HepG2 (cell line): ENCODE results near the gene GRK5. TPM values are rescaled to one million over a fixed set of nuclear protein-coding genes. Genes with fewer than 3 reads are reported as not detected.
A peak's percentile ranks its signal among the peaks of the same experiment; 100 is the strongest.

Experiments used
- ATF7 ChIP-seq, 2 experiments: fragments of 450-650 bp in 1 of 2; sonication (generic) in 1 of 2; formaldehyde crosslinking in 1 of 2; IDR thresholded peaks; 2 replicates each; pipeline versions ENCODE4 v1.4.0 to v1.6.1; 2016 to 2020; ENCODE audit warnings: antibody characterized with exemption in 1 of 2, mild to moderate bottlenecking in 1 of 2, missing genetic modification reagents in 1 of 2
- CBX2 ChIP-seq, 2 experiments: fragments of 200-600 bp in 1 of 2; sonication (generic); formaldehyde crosslinking in 1 of 2; IDR thresholded peaks; 2 replicates each; pipeline versions ENCODE4 v1.7.0 to v1.8.1; 2018 to 2022; ENCODE audit warnings: low read depth in 2 of 2, low read length in 1 of 2, mild to moderate bottlenecking in 1 of 2, missing genetic modification reagents in 1 of 2
- MBD4 ChIP-seq: IDR thresholded peaks from 2 replicates; pipeline ENCODE4 v1.6.1; 2012; ENCODE audit warnings: low read length, inconsistent platforms, borderline replicate concordance
- MXI1 ChIP-seq: IDR thresholded peaks from 3 replicates; pipeline ENCODE4 v1.6.1; 2012; ENCODE audit warnings: low read depth, low read length, inconsistent platforms, borderline replicate concordance
- SMAD9 ChIP-seq: sonication (generic); formaldehyde crosslinking; IDR thresholded peaks from 2 replicates; pipeline ENCODE4 v1.5.1; 2020; ENCODE audit warnings: mild to moderate bottlenecking, missing genetic modification reagents
- TGIF2 ChIP-seq: IDR thresholded peaks from 2 replicates; pipeline ENCODE4 v1.6.1; 2016; ENCODE audit warnings: control low read depth, missing compliant biosample characterization
- ZFYVE20 ChIP-seq: sonication (generic); formaldehyde crosslinking; IDR thresholded peaks from 2 replicates; pipeline ENCODE4 v1.8.0; 2023; ENCODE audit warnings: low read depth, mild to moderate bottlenecking, moderate library complexity, missing genetic modification reagents, borderline replicate concordance
- ZKSCAN8 ChIP-seq: IDR thresholded peaks from 2 replicates; pipeline ENCODE4 v1.6.1; 2016; ENCODE audit warnings: borderline replicate concordance, missing genetic modification reagents, missing compliant biosample characterization
- ZNF121 ChIP-seq: sonication (generic); formaldehyde crosslinking; IDR thresholded peaks from 2 replicates; pipeline ENCODE4 v1.5.0; 2020; ENCODE audit warnings: mild to moderate bottlenecking, missing genetic modification reagents
- ZNF609 ChIP-seq: sonication (generic); formaldehyde crosslinking; IDR thresholded peaks from 2 replicates; pipeline ENCODE4 v1.4.0; 2020; ENCODE audit warnings: mild to moderate bottlenecking, missing genetic modification reagents, borderline replicate concordance
- ZNF883 ChIP-seq: sonication (generic); formaldehyde crosslinking; IDR thresholded peaks from 2 replicates; pipeline ENCODE4 v1.5.1; 2020; ENCODE audit warnings: mild to moderate bottlenecking, missing genetic modification reagents; ENCODE audit errors: not compliant biosample characterization
- ZSCAN31 ChIP-seq: sonication (generic); formaldehyde crosslinking; IDR thresholded peaks from 2 replicates; pipeline ENCODE4 v1.5.0; 2020; ENCODE audit warnings: low read depth, mild to moderate bottlenecking, missing genetic modification reagents
- polyA plus RNA-seq, 8 experiments: library from polyadenylated mRNA; depleted of rRNA in 3 of 8; stranded (reverse) in 7 of 8; unstranded in 1 of 8; fragments of >200 nt; fragmentation: Illumina TruSeq in 4 of 8; extraction: Trizol in 4 of 8; gene quantifications; 2 replicates each; pipeline versions ENCODE4 v1.2.1 to v1.2.3, GENCODE V29; 2011 to 2016; ENCODE audit warnings: low read depth in 4 of 8, missing spikeins in 1 of 8, mixed read lengths in 1 of 8; ENCODE audit not compliant: insufficient read depth in 1 of 8
- total RNA-seq, 5 experiments: library from RNA; depleted of rRNA; stranded (reverse); fragments of >200 nt; fragmentation: Illumina TruSeq; extraction: Trizol; gene quantifications; 2 replicates each; pipeline ENCODE4 v1.2.3, GENCODE V29; 2016; ENCODE audit warnings: low read depth in 1 of 5
- TF ChIP-seq, protein P1 (sequence below), 2 experiments: IDR thresholded peaks; 2 replicates each; pipeline ENCODE4 v1.6.1; 2011 to 2012; ENCODE audit warnings: low read length in 2 of 2, borderline replicate concordance in 1 of 2, low read depth in 1 of 2, mild to moderate bottlenecking in 1 of 2, moderate library complexity in 1 of 2
- TF ChIP-seq, protein P2 (sequence below): sonication (generic); formaldehyde crosslinking; IDR thresholded peaks from 2 replicates; pipeline ENCODE4 v1.4.0; 2020; ENCODE audit warnings: missing genetic modification reagents
- TF ChIP-seq, protein P3 (sequence below): IDR thresholded peaks from 2 replicates; pipeline ENCODE4 v1.6.1; 2016; ENCODE audit warnings: low read depth, borderline replicate concordance
- TF ChIP-seq, protein P4 (sequence below): conservative IDR thresholded peaks from 2 replicates; pipeline ENCODE4 v1.6.1; 2018; ENCODE audit warnings: missing genetic modification reagents

The GRK5 gene
- total and polyA plus RNA-seq, 2 of the 13 experiments (the other 11 are each of a cell fraction or from before 2014, with no cell fraction given) = 10.4 to 12.6 TPM

- TF ChIP-seq ATF7 (IDR thresholded peaks at IDR 0.05) (no peak), ATF7 (CRISPR knock-in tag; IDR thresholded peaks at IDR 0.05) (no peak), ZFYVE20 (CRISPR knock-in tag) (no peak), MXI1 (peak; percentile 22; the same call in 1 of the 3 replicates), ZNF609 (CRISPR knock-in tag) (no peak), ZKSCAN8 (CRISPR knock-in tag) (no peak), SMAD9 (no peak), ZNF883 (CRISPR knock-in tag) (peak; percentile 8), ZNF121 (CRISPR knock-in tag) (no peak), MBD4 (no peak), CBX2 (IDR thresholded peaks at IDR 0.05; ENCODE audit: low read depth, low read length) (no peak), CBX2 (CRISPR knock-in tag; IDR thresholded peaks at IDR 0.05; ENCODE audit: low read depth) (no peak), TGIF2 (CRISPR knock-in tag) (0 out of 2 replicates have a peak, but pooled peaks have one; percentile 15), ZSCAN31 (CRISPR knock-in tag) (0 out of 2 replicates have a peak, but pooled peaks have one; percentile 7)
- TF ChIP-seq, protein P1, sequence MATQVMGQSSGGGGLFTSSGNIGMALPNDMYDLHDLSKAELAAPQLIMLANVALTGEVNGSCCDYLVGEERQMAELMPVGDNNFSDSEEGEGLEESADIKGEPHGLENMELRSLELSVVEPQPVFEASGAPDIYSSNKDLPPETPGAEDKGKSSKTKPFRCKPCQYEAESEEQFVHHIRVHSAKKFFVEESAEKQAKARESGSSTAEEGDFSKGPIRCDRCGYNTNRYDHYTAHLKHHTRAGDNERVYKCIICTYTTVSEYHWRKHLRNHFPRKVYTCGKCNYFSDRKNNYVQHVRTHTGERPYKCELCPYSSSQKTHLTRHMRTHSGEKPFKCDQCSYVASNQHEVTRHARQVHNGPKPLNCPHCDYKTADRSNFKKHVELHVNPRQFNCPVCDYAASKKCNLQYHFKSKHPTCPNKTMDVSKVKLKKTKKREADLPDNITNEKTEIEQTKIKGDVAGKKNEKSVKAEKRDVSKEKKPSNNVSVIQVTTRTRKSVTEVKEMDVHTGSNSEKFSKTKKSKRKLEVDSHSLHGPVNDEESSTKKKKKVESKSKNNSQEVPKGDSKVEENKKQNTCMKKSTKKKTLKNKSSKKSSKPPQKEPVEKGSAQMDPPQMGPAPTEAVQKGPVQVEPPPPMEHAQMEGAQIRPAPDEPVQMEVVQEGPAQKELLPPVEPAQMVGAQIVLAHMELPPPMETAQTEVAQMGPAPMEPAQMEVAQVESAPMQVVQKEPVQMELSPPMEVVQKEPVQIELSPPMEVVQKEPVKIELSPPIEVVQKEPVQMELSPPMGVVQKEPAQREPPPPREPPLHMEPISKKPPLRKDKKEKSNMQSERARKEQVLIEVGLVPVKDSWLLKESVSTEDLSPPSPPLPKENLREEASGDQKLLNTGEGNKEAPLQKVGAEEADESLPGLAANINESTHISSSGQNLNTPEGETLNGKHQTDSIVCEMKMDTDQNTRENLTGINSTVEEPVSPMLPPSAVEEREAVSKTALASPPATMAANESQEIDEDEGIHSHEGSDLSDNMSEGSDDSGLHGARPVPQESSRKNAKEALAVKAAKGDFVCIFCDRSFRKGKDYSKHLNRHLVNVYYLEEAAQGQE (IDR thresholded peaks at IDR 0.05; ENCODE audit: borderline replicate concordance in 1 of 2, low read depth in 1 of 2, low read length in 2 of 2) = no peak
- TF ChIP-seq, protein P2, sequence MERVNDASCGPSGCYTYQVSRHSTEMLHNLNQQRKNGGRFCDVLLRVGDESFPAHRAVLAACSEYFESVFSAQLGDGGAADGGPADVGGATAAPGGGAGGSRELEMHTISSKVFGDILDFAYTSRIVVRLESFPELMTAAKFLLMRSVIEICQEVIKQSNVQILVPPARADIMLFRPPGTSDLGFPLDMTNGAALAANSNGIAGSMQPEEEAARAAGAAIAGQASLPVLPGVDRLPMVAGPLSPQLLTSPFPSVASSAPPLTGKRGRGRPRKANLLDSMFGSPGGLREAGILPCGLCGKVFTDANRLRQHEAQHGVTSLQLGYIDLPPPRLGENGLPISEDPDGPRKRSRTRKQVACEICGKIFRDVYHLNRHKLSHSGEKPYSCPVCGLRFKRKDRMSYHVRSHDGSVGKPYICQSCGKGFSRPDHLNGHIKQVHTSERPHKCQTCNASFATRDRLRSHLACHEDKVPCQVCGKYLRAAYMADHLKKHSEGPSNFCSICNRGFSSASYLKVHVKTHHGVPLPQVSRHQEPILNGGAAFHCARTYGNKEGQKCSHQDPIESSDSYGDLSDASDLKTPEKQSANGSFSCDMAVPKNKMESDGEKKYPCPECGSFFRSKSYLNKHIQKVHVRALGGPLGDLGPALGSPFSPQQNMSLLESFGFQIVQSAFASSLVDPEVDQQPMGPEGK (CRISPR knock-in tag) = peak; percentile 71
- TF ChIP-seq, protein P3, sequence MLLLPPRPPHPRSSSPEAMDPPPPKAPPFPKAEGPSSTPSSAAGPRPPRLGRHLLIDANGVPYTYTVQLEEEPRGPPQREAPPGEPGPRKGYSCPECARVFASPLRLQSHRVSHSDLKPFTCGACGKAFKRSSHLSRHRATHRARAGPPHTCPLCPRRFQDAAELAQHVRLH (CRISPR knock-in tag) = no peak
- TF ChIP-seq, protein P4, sequence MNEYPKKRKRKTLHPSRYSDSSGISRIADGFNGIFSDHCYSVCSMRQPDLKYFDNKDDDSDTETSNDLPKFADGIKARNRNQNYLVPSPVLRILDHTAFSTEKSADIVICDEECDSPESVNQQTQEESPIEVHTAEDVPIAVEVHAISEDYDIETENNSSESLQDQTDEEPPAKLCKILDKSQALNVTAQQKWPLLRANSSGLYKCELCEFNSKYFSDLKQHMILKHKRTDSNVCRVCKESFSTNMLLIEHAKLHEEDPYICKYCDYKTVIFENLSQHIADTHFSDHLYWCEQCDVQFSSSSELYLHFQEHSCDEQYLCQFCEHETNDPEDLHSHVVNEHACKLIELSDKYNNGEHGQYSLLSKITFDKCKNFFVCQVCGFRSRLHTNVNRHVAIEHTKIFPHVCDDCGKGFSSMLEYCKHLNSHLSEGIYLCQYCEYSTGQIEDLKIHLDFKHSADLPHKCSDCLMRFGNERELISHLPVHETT (CRISPR knock-in tag) = no peak
These were observed at the start of gene GRK5 (continued) for GRCh38 chr10:119207366-119207666.
